Endothelial cell of umbilical vein (primary cell): Measurements from ENCODE around the gene PAFAH2.

Source experiments
- CTCF ChIP-seq, 2 donors: IDR thresholded peaks; 1 replicate in 1 of 2; 2 replicates in 1 of 2; pipeline ENCODE4 v1.5.1; 2011; ENCODE audit warnings: low read length in 2 of 2, mild to moderate bottlenecking in 2 of 2, moderate library complexity in 2 of 2, control low read depth in 1 of 2, inconsistent platforms in 1 of 2, low read depth in 1 of 2; ENCODE audit not compliant: insufficient read depth in 1 of 2; ENCODE audit errors: extremely low read depth in 1 of 2
- EZH2 ChIP-seq: IDR thresholded peaks from 2 replicates; pipeline ENCODE4 v1.6.1; 2012; ENCODE audit warnings: borderline replicate concordance, low read depth, mild to moderate bottlenecking, moderate library complexity, low read length, inconsistent platforms; ENCODE audit not compliant: severe bottlenecking
- FOS ChIP-seq: IDR thresholded peaks from 2 replicates; pipeline ENCODE4 v1.6.1; 2011; ENCODE audit warnings: mild to moderate bottlenecking, low read length, moderate library complexity, borderline replicate concordance; ENCODE audit not compliant: insufficient read depth
- JUN ChIP-seq: IDR thresholded peaks from 2 replicates; pipeline ENCODE4 v1.6.1; 2011; ENCODE audit warnings: borderline replicate concordance, low read depth; ENCODE audit not compliant: insufficient read length, insufficient read depth
- MYC ChIP-seq: IDR thresholded peaks from one replicate; pipeline ENCODE4 v1.6.1; 2011; ENCODE audit warnings: mild to moderate bottlenecking, low read depth, low read length
- POLR2A ChIP-seq: IDR thresholded peaks from 2 replicates; pipeline ENCODE4 v1.6.1; 2012; ENCODE audit warnings: low read depth, mild to moderate bottlenecking, control low read depth, low read length
- POLR2AphosphoS5 ChIP-seq: IDR thresholded peaks from 2 replicates; pipeline ENCODE4 v1.6.1; 2012; ENCODE audit warnings: low read depth, mild to moderate bottlenecking, control low read depth, low read length, moderate library complexity; ENCODE audit not compliant: insufficient read depth

GRCh38 chr1:25918615-25919014 lies 79.2 kb downstream of the PAFAH2 start:
- no peak for TF ChIP-seq POLR2A
- TF ChIP-seq CTCF (IDR thresholded peaks at IDR 0.05; ENCODE audit: extremely low read depth in 1 of 2, insufficient read depth in 1 of 2, low read depth in 1 of 2, low read length in 2 of 2): no peak
- no peak for TF ChIP-seq POLR2AphosphoS5
- TF ChIP-seq JUN: no peak
- no peak for TF ChIP-seq EZH2
- TF ChIP-seq MYC: no peak
- TF ChIP-seq FOS: no peak
